H1 (cell line): Measurements from ENCODE around the gene SLC7A14. TPM values are rescaled to one million over a fixed set of nuclear protein-coding genes. Genes with fewer than 3 reads are reported as not detected.

ENCODE experiments used
- ATF3 ChIP-seq: IDR thresholded peaks from 2 replicates; pipeline ENCODE4 v1.6.1; 2011; ENCODE audit warnings: low read depth, mild to moderate bottlenecking, low read length; ENCODE audit not compliant: insufficient read depth
- BCL11A ChIP-seq, 2 experiments: IDR thresholded peaks; one replicate each; pipeline ENCODE4 v1.6.1; 2011; ENCODE audit warnings: low read depth in 2 of 2, low read length in 2 of 2, mild to moderate bottlenecking in 2 of 2
- EGR1 ChIP-seq: IDR thresholded peaks from 2 replicates; pipeline ENCODE4 v1.6.1; 2011; ENCODE audit warnings: low read depth, low read length, borderline replicate concordance
- MAFK ChIP-seq: IDR thresholded peaks from 2 replicates; pipeline ENCODE4 v1.6.1; 2012; ENCODE audit warnings: low read depth, mild to moderate bottlenecking, improper control_type of control experiment, low read length
- POLR2AphosphoS5 ChIP-seq: IDR thresholded peaks from 2 replicates; pipeline ENCODE4 v1.6.1; 2011; ENCODE audit warnings: low read depth, low read length
- RAD21 ChIP-seq, 2 experiments: IDR thresholded peaks in 1 of 2; conservative IDR thresholded peaks in 1 of 2; 2 replicates each; pipeline ENCODE4 v1.6.1; 2011; ENCODE audit warnings: low read depth in 2 of 2, low read length in 2 of 2, improper control_type of control experiment in 1 of 2, inconsistent platforms in 1 of 2, mild to moderate bottlenecking in 1 of 2, moderate library complexity in 1 of 2
- RFX5 ChIP-seq: IDR thresholded peaks from 2 replicates; pipeline ENCODE4 v1.6.1; 2011; ENCODE audit warnings: low read depth, low read length, improper control_type of control experiment, borderline replicate concordance
- RXRA ChIP-seq: IDR thresholded peaks from 2 replicates; pipeline ENCODE4 v1.6.1; 2011; ENCODE audit warnings: low read depth, mild to moderate bottlenecking, low read length, moderate library complexity; ENCODE audit not compliant: insufficient read depth
- SUZ12 ChIP-seq: fragments of 200-600 bp; sonication (generic); IDR thresholded peaks from 2 replicates; pipeline ENCODE4 v1.6.1; 2012; ENCODE audit warnings: mild to moderate bottlenecking, inconsistent platforms, low read length, moderate library complexity, mixed read lengths
- TCF12 ChIP-seq: IDR thresholded peaks from 2 replicates; pipeline ENCODE4 v1.6.1; 2011; ENCODE audit warnings: low read depth, mild to moderate bottlenecking, low read length
- polyA plus RNA-seq, 7 experiments: library from polyadenylated mRNA; depleted of rRNA in 3 of 7; stranded (reverse) in 5 of 7; unstranded in 2 of 7; fragments of >200 nt in 5 of 7; fragments of 200-250 nt in 2 of 7; gene quantifications; 1 replicate in 5 of 7; 2 replicates in 1 of 7; 4 replicates in 1 of 7; pipeline versions ENCODE4 v1.2.1 to v1.2.3, GENCODE V29; 2011 to 2013; ENCODE audit warnings: missing spikeins in 2 of 7, mixed read lengths in 2 of 7
- total RNA-seq: library from RNA; stranded (reverse); fragmentation: NEBNext Ultra II Directional; extraction: Animal tissue kit (Norgen Biotek cat#: 25700); gene quantifications from 2 replicates; pipeline ENCODE4 v1.2.1, GENCODE V29; 2021
- TF ChIP-seq, protein P1 (sequence below): fragments of 300-600 bp; sonication (generic); IDR thresholded peaks from 2 replicates; pipeline ENCODE4 v1.7.1; 2012; ENCODE audit warnings: low read length, moderate library complexity, mild to moderate bottlenecking, inconsistent platforms; ENCODE audit not compliant: insufficient replicate concordance

Gene SLC7A14
- total and polyA plus RNA-seq, 2 of the 8 experiments (the other 6 are each of a cell fraction or from before 2014, with no cell fraction given): 0.21 to 0.95 TPM

DNA sequence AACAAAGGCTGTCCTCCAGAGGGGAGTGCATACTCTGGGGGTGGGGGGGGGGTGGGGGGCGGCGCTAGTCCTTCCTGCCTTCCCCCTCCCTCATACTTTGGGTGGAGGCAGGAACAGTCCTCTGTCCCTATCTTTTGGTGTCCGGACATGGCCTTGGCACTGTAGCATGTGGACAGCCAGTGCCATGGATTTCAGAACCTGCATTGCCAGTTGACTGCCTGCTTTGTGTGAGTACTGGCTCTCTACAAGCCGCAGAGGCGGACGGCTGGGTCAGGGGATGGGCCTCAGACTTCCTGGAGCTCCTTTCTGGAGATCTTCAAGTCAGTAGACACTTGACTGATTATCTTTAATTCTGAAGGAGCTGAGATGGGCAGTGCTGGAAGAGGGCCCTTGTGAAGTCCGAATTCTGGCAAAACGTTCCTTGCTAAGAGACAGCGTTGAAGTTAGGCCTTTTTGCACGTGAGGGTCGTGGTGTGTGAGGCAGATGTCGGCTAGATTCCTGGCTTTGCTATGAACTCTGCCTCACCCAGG, 164.7 kb downstream of the SLC7A14 start (continued):
- TF ChIP-seq, protein P1, sequence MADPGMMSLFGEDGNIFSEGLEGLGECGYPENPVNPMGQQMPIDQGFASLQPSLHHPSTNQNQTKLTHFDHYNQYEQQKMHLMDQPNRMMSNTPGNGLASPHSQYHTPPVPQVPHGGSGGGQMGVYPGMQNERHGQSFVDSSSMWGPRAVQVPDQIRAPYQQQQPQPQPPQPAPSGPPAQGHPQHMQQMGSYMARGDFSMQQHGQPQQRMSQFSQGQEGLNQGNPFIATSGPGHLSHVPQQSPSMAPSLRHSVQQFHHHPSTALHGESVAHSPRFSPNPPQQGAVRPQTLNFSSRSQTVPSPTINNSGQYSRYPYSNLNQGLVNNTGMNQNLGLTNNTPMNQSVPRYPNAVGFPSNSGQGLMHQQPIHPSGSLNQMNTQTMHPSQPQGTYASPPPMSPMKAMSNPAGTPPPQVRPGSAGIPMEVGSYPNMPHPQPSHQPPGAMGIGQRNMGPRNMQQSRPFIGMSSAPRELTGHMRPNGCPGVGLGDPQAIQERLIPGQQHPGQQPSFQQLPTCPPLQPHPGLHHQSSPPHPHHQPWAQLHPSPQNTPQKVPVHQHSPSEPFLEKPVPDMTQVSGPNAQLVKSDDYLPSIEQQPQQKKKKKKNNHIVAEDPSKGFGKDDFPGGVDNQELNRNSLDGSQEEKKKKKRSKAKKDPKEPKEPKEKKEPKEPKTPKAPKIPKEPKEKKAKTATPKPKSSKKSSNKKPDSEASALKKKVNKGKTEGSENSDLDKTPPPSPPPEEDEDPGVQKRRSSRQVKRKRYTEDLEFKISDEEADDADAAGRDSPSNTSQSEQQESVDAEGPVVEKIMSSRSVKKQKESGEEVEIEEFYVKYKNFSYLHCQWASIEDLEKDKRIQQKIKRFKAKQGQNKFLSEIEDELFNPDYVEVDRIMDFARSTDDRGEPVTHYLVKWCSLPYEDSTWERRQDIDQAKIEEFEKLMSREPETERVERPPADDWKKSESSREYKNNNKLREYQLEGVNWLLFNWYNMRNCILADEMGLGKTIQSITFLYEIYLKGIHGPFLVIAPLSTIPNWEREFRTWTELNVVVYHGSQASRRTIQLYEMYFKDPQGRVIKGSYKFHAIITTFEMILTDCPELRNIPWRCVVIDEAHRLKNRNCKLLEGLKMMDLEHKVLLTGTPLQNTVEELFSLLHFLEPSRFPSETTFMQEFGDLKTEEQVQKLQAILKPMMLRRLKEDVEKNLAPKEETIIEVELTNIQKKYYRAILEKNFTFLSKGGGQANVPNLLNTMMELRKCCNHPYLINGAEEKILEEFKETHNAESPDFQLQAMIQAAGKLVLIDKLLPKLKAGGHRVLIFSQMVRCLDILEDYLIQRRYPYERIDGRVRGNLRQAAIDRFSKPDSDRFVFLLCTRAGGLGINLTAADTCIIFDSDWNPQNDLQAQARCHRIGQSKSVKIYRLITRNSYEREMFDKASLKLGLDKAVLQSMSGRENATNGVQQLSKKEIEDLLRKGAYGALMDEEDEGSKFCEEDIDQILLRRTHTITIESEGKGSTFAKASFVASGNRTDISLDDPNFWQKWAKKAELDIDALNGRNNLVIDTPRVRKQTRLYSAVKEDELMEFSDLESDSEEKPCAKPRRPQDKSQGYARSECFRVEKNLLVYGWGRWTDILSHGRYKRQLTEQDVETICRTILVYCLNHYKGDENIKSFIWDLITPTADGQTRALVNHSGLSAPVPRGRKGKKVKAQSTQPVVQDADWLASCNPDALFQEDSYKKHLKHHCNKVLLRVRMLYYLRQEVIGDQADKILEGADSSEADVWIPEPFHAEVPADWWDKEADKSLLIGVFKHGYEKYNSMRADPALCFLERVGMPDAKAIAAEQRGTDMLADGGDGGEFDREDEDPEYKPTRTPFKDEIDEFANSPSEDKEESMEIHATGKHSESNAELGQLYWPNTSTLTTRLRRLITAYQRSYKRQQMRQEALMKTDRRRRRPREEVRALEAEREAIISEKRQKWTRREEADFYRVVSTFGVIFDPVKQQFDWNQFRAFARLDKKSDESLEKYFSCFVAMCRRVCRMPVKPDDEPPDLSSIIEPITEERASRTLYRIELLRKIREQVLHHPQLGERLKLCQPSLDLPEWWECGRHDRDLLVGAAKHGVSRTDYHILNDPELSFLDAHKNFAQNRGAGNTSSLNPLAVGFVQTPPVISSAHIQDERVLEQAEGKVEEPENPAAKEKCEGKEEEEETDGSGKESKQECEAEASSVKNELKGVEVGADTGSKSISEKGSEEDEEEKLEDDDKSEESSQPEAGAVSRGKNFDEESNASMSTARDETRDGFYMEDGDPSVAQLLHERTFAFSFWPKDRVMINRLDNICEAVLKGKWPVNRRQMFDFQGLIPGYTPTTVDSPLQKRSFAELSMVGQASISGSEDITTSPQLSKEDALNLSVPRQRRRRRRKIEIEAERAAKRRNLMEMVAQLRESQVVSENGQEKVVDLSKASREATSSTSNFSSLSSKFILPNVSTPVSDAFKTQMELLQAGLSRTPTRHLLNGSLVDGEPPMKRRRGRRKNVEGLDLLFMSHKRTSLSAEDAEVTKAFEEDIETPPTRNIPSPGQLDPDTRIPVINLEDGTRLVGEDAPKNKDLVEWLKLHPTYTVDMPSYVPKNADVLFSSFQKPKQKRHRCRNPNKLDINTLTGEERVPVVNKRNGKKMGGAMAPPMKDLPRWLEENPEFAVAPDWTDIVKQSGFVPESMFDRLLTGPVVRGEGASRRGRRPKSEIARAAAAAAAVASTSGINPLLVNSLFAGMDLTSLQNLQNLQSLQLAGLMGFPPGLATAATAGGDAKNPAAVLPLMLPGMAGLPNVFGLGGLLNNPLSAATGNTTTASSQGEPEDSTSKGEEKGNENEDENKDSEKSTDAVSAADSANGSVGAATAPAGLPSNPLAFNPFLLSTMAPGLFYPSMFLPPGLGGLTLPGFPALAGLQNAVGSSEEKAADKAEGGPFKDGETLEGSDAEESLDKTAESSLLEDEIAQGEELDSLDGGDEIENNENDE: no peak
- no peak for TF ChIP-seq RAD21 (IDR thresholded peaks at IDR 0.05 in 1 of 2, conservative IDR thresholded peaks at IDR 0.05 in 1 of 2; ENCODE audit: low read depth in 2 of 2, low read length in 2 of 2)
- TF ChIP-seq ATF3: no peak
- TF ChIP-seq POLR2AphosphoS5: no peak
- TF ChIP-seq RFX5: no peak
- TF ChIP-seq SUZ12: no peak
- no peak for TF ChIP-seq MAFK
- no peak for TF ChIP-seq RXRA
- no peak for TF ChIP-seq TCF12
- TF ChIP-seq BCL11A (IDR thresholded peaks at IDR 0.05; ENCODE audit: low read depth in 2 of 2, low read length in 2 of 2): no peak
- TF ChIP-seq EGR1: no peak
